Progenitor cell of endocrine pancreas (in vitro differentiated cells): ENCODE data around the gene SCUBE1. TPM values are rescaled to one million over a fixed set of nuclear protein-coding genes. Genes with fewer than 3 reads are reported as not detected.

ENCODE experiments used
- DNase-seq: peaks from one replicate; pipeline ENCODE4 v3.0.0; 2021; ENCODE audit warnings: low spot score; ENCODE audit not compliant: unreplicated experiment
- H3K27ac Mint-ChIP-seq: 2 replicates; pipeline ENCODE4 v1.8.0; 2021; ENCODE audit warnings: mild to moderate bottlenecking, moderate library complexity, mixed read lengths
- H3K27me3 Mint-ChIP-seq: 2 replicates; pipeline ENCODE4 v1.8.0; 2021; ENCODE audit warnings: mixed read lengths
- H3K36me3 Mint-ChIP-seq: 2 replicates; pipeline ENCODE4 v1.8.0; 2022; ENCODE audit warnings: mixed read lengths; ENCODE audit not compliant: insufficient read depth
- H3K4me1 Mint-ChIP-seq: 2 replicates; pipeline ENCODE4 v1.8.0; 2021; ENCODE audit warnings: low read depth, mixed read lengths
- H3K4me3 Mint-ChIP-seq: 2 replicates; pipeline ENCODE4 v1.8.0; 2021; ENCODE audit warnings: low read depth, mild to moderate bottlenecking, moderate library complexity, mixed read lengths
- H3K9me3 Mint-ChIP-seq: 2 replicates; pipeline ENCODE4 v1.8.0; 2021; ENCODE audit warnings: low read depth, mixed read lengths
- CTCF ChIP-seq: fragments of 200-600 bp; sonication (generic); IDR thresholded peaks from one replicate; pipeline ENCODE4 v1.5.0; 2021; ENCODE audit warnings: antibody characterized with exemption, mild to moderate bottlenecking; ENCODE audit not compliant: unreplicated experiment
- total RNA-seq: library from RNA; stranded (reverse); gene quantifications from 2 replicates; pipeline ENCODE4 v1.2.1, GENCODE V29; 2021

The SCUBE1 gene
- total RNA-seq, 1 donor from 2014 or later = 4.5 TPM

- DNase-seq = no peak
- no peaks in the 10 kb centered on the region for H3K36me3 Mint-ChIP-seq
- H3K4me1 Mint-ChIP-seq = peaks cover 2% of the 10 kb centered on the region
- H3K9me3 Mint-ChIP-seq = no peaks in the 10 kb centered on the region
- TF ChIP-seq CTCF = no peak
- no peak overlapping the region for H3K4me3 Mint-ChIP-seq
- no peak overlapping the region for H3K27ac Mint-ChIP-seq
- peaks cover 10% of the 10 kb centered on the region for H3K27me3 Mint-ChIP-seq
These were observed 187.4 kb downstream of the SCUBE1 start for GRCh38 chr22:43155789-43156188.

DNA sequence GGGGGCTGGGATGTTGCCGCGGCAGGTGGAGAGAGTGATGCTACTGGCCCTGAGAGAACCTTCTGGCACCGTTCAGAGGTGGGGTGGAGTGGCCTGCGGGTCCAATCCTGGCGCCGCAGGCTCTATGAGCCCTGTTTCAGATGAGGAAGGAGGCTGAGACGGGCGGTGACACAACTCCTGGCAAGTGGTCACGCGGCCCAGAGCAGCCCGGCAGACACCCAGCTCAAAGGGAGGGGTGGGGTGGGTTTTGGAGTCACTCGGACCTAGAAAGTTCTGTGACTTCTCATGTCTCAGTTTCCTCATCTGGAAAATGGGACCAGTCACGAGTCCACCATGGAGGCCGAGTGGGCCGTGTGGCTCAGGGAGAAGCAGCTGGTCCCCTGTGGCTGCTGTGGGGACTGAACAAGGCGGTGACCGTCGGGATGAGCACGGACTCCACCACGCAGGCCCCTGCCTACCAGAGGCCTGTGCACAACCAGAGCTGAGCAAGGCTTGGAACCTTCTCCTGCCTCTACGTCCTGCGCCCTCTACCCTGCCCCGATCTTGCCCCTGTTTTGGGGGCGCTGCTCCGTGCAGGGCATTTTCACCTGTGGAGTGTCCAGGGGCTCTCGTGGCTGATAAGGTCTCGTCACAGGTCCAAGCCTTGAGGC lies 188.2 kb downstream of the SCUBE1 start:
- Mint-ChIP-seq H3K27ac (no peak overlapping the region), H3K27me3 (peaks cover 16% of the 10 kb centered on the region), H3K36me3 (no peaks in the 10 kb centered on the region), H3K4me3 (no peak overlapping the region), H3K4me1 (peaks cover 2% of the 10 kb centered on the region), H3K9me3 (no peaks in the 10 kb centered on the region)
- no peak for DNase-seq
- TF ChIP-seq CTCF = no peak

- Mint-ChIP-seq H3K27ac (no peak overlapping the region), H3K4me3 (no peak overlapping the region), H3K27me3 (peaks cover 16% of the 10 kb centered on the region), H3K36me3 (no peaks in the 10 kb centered on the region), H3K9me3 (no peaks in the 10 kb centered on the region), H3K4me1 (peaks cover 2% of the 10 kb centered on the region)
- TF ChIP-seq CTCF = no peak
- DNase-seq = no peak
These were observed 189.3 kb downstream of the SCUBE1 start for GRCh38 chr22:43153899-43154298.

GRCh38 chr22:43152357-43153071 lies 190.7 kb downstream of the SCUBE1 start:
- Mint-ChIP-seq H3K27me3 (peaks cover 23% of the 10 kb centered on the region), H3K36me3 (no peaks in the 10 kb centered on the region), H3K4me1 (peaks cover 2% of the 10 kb centered on the region), H3K27ac (no peak overlapping the region), H3K4me3 (no peak overlapping the region), H3K9me3 (no peaks in the 10 kb centered on the region)
- no peak for DNase-seq
- TF ChIP-seq CTCF = no peak

DNA sequence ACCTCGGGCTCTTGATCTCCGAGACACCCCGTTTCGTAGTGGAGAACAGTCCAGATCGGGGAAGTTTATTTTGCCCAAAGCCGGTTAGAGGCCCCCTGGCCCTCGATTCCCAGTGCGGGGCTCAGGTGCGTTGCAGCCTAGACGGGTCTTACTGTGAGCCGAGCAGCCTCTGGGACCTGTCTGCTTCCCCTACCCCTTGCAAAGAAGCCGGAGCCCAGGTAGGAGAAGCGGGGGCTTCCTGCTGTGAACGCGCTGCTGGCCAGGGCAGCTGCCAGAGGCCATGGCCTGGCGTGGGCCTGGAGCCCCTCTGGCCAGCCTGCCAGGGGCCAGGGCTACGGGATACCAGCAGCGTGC lies 191.2 kb downstream of the SCUBE1 start:
- Mint-ChIP-seq H3K4me1 (peaks cover 2% of the 10 kb centered on the region), H3K27me3 (peaks cover 27% of the 10 kb centered on the region), H3K4me3 (no peak overlapping the region), H3K36me3 (no peaks in the 10 kb centered on the region), H3K27ac (no peak overlapping the region), H3K9me3 (no peaks in the 10 kb centered on the region)
- no peak for DNase-seq
- TF ChIP-seq CTCF = no peak
